Calu3 (cell line): ENCODE measurements around the gene COL11A2. TPM values are rescaled to one million over a fixed set of nuclear protein-coding genes. Genes with fewer than 3 reads are reported as not detected.
A peak's percentile ranks its signal among the peaks of the same experiment; 100 is the strongest.

ENCODE experiments used
- BruUV-seq: library from RNA; stranded (reverse); fragments of 400-500 nt; replicated peaks from 2 replicates; lab custom pipeline; 2021; lab: Mats Ljungman, UMichigan
- CTCF ChIA-PET: fragments of 300-600 bp; sonication (Branson Sonifier 250); formaldehyde crosslinking; loops from one replicate; lab custom pipeline; 2022; ENCODE audit warnings: antibody characterized with exemption; lab: Charles Lee
- DNase-seq: peaks from one replicate; pipeline ENCODE4 v3.0.0; 2022
- H3K27ac Mint-ChIP-seq: one replicate; pipeline ENCODE4 v1.8.0; 2022; ENCODE audit warnings: mixed read lengths; ENCODE audit not compliant: unreplicated experiment
- H3K27me3 Mint-ChIP-seq: one replicate; pipeline ENCODE4 v1.8.0; 2022; ENCODE audit warnings: mixed read lengths; ENCODE audit not compliant: unreplicated experiment
- H3K36me3 Mint-ChIP-seq: one replicate; pipeline ENCODE4 v1.8.0; 2022; ENCODE audit warnings: mild to moderate bottlenecking, moderate library complexity, mixed read lengths; ENCODE audit not compliant: insufficient read depth, unreplicated experiment
- H3K4me1 Mint-ChIP-seq: one replicate; pipeline ENCODE4 v1.8.0; 2022; ENCODE audit warnings: mild to moderate bottlenecking, low read depth, mixed read lengths; ENCODE audit not compliant: unreplicated experiment
- H3K4me3 Mint-ChIP-seq: one replicate; pipeline ENCODE4 v1.8.0; 2022; ENCODE audit warnings: mild to moderate bottlenecking, low read depth, moderate library complexity, mixed read lengths; ENCODE audit not compliant: unreplicated experiment
- H3K9me3 Mint-ChIP-seq: one replicate; pipeline ENCODE4 v1.8.0; 2022; ENCODE audit warnings: low read depth, mixed read lengths; ENCODE audit not compliant: unreplicated experiment
- CTCF ChIP-seq: fragments of 200-600 bp; IDR thresholded peaks from one replicate; pipeline ENCODE4 v1.8.0; 2022; ENCODE audit warnings: antibody characterized with exemption; ENCODE audit not compliant: unreplicated experiment
- intact Hi-C: fragments of 100-400 bp; cut with micrococcal nuclease; formaldehyde crosslinking; loops from one replicate; pipeline ENCODE4 v1.10.0; 2022; ENCODE audit not compliant: unreplicated experiment
- total RNA-seq: library from RNA; stranded (reverse); gene quantifications from 2 replicates; pipeline ENCODE4 v1.2.3, GENCODE V29; 2022

COL11A2 gene
- total RNA-seq, 1 experiment from 2014 or later: 1.8 TPM

DNA sequence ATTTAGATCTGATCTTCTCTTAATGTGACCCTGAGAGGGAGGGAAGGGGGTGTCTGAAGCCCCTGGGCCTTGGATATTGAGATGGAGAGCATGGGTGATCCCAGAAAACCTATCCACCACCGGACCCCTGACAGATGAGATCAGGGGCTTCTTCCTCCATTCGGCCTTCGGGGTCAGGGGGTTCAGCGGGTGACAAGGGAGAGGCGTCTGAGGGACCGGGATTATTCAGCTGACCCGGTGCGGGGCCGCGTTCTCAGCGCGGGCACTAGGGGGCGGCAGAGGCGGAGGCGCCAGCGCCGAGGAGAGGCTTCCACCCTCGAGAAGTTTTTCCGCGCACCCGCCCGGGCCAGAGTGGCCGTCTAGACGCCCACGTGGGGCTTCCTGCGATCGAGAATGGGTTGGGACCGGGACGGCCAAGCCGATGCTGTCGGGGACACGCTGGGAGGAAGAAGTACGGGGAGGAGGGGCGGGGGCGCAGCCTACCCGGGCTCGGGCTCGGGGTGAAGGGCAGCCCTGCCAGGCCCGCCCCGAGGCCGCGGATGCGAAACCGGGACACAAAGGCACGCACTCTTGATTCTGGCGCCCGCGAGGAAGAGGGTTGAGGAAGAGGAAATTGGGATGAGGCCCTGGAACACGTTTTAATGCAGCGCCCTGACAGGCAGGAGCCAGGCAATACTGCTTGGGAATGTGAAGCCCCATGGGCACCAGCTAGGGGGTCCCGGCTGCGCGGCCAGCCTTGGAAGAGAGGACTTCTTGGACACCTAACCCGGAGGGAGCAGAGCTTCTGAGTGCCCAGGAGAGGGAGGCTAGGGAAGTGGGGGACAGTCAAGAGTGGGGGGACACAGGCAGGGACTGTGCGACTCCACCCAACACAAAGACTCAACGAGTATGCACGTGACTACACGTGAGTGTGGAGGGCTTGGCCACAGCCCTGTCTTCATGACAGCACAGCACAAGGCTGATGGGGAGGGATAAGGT, 30.6 kb downstream of the COL11A2 start:
- Mint-ChIP-seq H3K4me3 (peak overlapping the region; percentile 81), H3K9me3 (no peaks in the 10 kb centered on the region), H3K27ac (peak overlapping the region; percentile 9), H3K27me3 (peaks cover 77% of the 10 kb centered on the region), H3K36me3 (peaks cover 10% of the 10 kb centered on the region), H3K4me1 (peaks cover 16% of the 10 kb centered on the region)
- DNase-seq: peak; percentile 93
- peak; percentile 97 for TF ChIP-seq CTCF
- BruUV-seq: no TSS peak
- intact Hi-C loops: loop anchor here (1.0 to 5.0 kb wide), 2 partner anchors 44 to 87 kb away; no protein-coding TSS in a partner anchor
- CTCF ChIA-PET: interaction anchor here (0.7 to 2.2 kb wide), 6 partner anchors 11 to 177 kb away, joined by 3 to 13 read pairs (median 4); no protein-coding TSS in a partner anchor

DNA sequence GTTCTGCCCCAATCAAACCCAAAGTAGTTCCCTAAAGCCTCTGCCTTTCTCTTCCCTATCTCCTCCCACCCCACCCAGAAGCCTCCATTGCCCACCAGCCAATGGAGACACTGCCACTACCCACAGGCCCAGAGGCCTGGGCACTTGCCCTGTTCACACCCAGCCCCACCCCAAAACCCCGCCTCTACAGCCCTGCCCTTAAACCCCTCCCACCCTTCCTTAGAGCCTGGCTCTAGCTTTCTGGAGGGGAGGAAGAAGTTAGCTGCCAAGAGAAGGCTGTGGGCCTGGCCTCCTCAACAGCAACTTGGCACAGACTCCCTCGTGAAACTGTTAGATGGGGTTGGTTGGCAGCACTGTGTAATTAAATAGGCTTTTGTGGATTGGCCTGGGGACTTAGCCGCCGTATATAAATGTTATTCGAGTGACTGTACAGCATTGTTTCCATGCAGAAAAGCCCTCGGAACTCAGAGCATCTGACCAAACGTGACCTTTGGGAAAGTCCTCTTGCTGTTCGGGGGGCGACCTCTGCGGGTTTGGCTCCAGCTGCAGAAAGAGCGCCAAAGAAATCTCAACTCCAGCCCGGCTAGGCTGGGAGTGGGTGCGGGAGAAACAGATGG, 31.4 kb downstream of the COL11A2 start:
- Mint-ChIP-seq H3K9me3 (no peaks in the 10 kb centered on the region), H3K4me3 (peak overlapping the region; percentile 81), H3K27ac (no peak overlapping the region), H3K36me3 (peaks cover 10% of the 10 kb centered on the region), H3K27me3 (peaks cover 75% of the 10 kb centered on the region), H3K4me1 (peaks cover 16% of the 10 kb centered on the region)
- CTCF ChIA-PET: interaction anchor here (0.7 to 2.2 kb wide), 6 partner anchors 12 to 176 kb away, joined by 3 to 13 read pairs (median 4); no protein-coding TSS in a partner anchor
- intact Hi-C loops: loop anchor here (1.0 to 5.0 kb wide), 2 partner anchors 44 to 87 kb away; no protein-coding TSS in a partner anchor
- no TSS peak for BruUV-seq
- no peak for TF ChIP-seq CTCF
- peak; percentile 44 for DNase-seq

GRCh38 chr6:33160096-33160495, 32.2 kb downstream of the COL11A2 start:
- peaks cover 10% of the 10 kb centered on the region for H3K36me3 Mint-ChIP-seq
- no peak overlapping the region for H3K4me3 Mint-ChIP-seq
- H3K4me1 Mint-ChIP-seq: peaks cover 16% of the 10 kb centered on the region
- no peaks in the 10 kb centered on the region for H3K9me3 Mint-ChIP-seq
- DNase-seq: no peak
- BruUV-seq: no TSS peak
- intact Hi-C loops: loop anchor here (5.0 kb wide), 1 partner anchor 43 kb away; no protein-coding TSS in a partner anchor
- CTCF ChIA-PET: interaction anchor here (2.1 kb wide), 1 partner anchor 13 kb away, joined by 8 read pairs; no protein-coding TSS in a partner anchor
- H3K27me3 Mint-ChIP-seq: peaks cover 75% of the 10 kb centered on the region
- no peak for TF ChIP-seq CTCF
- H3K27ac Mint-ChIP-seq: no peak overlapping the region

DNA sequence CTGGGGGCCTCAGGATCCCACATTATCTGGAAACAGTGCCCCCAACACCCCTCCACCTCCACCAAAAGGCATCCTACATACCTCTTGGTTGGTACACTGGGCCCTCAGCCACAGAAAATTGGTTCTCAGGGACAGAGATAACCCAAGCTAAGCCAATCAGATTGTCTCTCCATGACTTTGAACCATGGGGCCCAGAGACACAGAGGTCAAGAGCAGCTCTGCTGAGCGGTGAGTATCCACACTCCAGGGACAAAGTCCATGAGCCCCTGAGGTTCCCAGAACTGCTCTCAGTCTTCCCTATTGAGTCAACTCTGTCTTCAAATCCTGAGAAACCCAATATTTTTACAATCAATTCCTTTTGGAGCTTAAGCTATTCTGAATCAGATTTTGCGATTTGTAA, 35.3 kb downstream of the COL11A2 start:
- H3K4me3 Mint-ChIP-seq: no peak overlapping the region
- CTCF ChIA-PET: interaction anchor here (0.6 kb wide), 1 partner anchor 51 kb away, joined by 3 read pairs; the partner anchor contains the start of gene RING1
- DNase-seq: no peak
- intact Hi-C loops: no loop called here
- H3K9me3 Mint-ChIP-seq: no peaks in the 10 kb centered on the region
- TF ChIP-seq CTCF: no peak
- peaks cover 12% of the 10 kb centered on the region for H3K4me1 Mint-ChIP-seq
- H3K27ac Mint-ChIP-seq: no peak overlapping the region
- BruUV-seq: no TSS peak
- peaks cover 75% of the 10 kb centered on the region for H3K27me3 Mint-ChIP-seq
- peaks cover 9% of the 10 kb centered on the region for H3K36me3 Mint-ChIP-seq
